ENCODE data around the gene ZNF622. TPM values are rescaled to one million over a fixed set of nuclear protein-coding genes. Genes with fewer than 3 reads are reported as not detected.
"Not testable (repeated sequence)": the region's sequence is repeated elsewhere in the genome, so short reads cannot be mapped to it uniquely, and the experiment has no call there.

ZNF622 gene
- total and polyA plus RNA-seq, 4 donors: 21.9 to 29.4 (median 26.1) TPM

DNA sequence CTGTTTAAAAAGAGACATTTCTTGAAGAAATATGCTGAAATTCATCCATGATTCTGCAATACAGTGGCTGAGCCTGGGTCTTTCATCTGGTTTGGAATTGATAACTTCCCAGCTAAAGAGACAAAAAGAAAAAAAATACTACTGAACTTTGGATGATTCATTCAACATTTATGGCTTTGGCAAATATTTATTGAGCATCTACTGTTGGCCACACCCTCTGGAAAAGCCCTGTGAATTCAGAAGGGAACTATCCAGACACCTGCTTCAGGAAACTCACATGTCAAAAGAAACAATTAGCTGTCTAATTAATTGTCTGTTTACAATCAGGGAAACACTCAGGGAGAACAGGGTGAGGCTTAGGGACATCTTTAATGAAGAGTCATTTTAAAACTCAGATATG lies 17.8 kb upstream of the ZNF622 start:
- Histone ChIP-seq H3K4me3 (ENCODE audit: low read depth, low read length) (no peak overlapping the region), H3K27ac (ENCODE audit: low read depth, low read length) (no peak overlapping the region), H3K27me3 (ENCODE audit: control insufficient read depth, insufficient read depth, low read length) (no peaks in the 10 kb centered on the region), H3K36me3 (ENCODE audit: control insufficient read depth, insufficient read depth, low read length) (no peaks in the 10 kb centered on the region), H3K9me3 (ENCODE audit: control insufficient read depth, insufficient read depth, low read length) (no peaks in the 10 kb centered on the region), H3K4me1 (ENCODE audit: control insufficient read depth, insufficient read depth, low read length) (no peaks in the 10 kb centered on the region)
- DNase-seq (ENCODE audit: low read depth in 4 of 6, low spot score in 6 of 6): no peak

DNA sequence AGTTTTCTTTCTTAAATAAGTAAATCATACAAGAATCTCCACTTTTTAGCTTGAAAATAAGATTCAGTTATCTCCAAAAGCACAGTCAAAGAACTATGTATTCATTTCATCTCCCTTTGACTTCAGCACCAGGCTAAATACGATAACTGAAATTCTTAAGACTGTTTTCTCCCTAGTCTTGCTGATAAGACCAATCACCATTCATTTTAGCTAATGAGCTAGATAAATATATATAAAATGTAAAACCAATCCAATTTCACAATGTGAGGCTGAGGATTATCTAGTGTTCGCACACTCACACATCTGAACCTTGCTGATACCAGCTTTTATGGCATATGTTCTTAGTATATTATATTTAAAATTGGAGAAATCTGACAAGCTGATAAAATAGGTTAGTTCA lies 17.3 kb upstream of the ZNF622 start:
- no peak overlapping the region for H3K27ac ChIP-seq (ENCODE audit: low read depth, low read length)
- DNase-seq (ENCODE audit: low read depth in 4 of 6, low spot score in 6 of 6): no peak
- WGBS (ENCODE audit: insufficient coverage): no CpG with 5 or more reads among the region's 2 CpGs

DNA sequence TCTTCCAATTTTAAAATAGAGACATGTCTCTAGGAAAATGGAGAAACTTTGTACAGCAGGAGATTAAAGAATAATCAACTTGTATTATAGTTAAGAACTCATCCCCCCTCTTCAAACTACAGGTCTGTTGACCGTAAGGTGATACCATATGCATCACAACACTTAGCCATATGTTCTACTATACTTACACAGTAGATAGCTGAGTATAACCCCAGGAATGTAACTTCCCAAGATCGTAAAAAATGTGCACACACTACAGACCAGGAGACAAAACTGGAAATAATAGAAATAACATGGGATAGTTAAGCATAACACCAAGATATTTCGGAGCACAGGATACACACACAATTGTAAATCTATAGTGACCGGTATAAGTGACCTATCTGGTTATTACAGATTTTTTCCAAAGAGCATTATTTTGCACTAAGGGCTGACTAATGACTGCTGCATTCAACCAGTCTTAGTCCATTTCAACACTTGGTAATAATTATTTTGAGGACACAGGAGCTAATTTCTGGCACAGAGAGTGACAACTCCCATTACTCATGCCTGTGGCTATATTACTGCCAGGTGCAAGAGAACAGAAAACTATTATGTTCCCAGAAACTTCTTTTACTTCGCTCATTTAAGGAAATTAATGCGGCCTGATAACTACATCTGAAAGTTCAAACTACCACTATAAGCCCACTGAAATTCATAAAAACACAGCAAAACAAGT lies 15.4 kb upstream of the ZNF622 start:
- 100% methylated on average over 2 of the region's 6 CpGs for whole genome bisulfite sequencing (ENCODE audit: insufficient coverage)
- Histone ChIP-seq H3K36me3 (ENCODE audit: control insufficient read depth, insufficient read depth, low read length) (no peaks in the 10 kb centered on the region), H3K9me3 (ENCODE audit: control insufficient read depth, insufficient read depth, low read length) (no peaks in the 10 kb centered on the region), H3K27me3 (ENCODE audit: control insufficient read depth, insufficient read depth, low read length) (no peaks in the 10 kb centered on the region), H3K4me1 (ENCODE audit: control insufficient read depth, insufficient read depth, low read length) (no peaks in the 10 kb centered on the region), H3K27ac (ENCODE audit: low read depth, low read length) (no peak overlapping the region), H3K4me3 (ENCODE audit: low read depth, low read length) (no peak overlapping the region)
- peak in 1 of 6 donors; percentile 24 for DNase-seq (ENCODE audit: low read depth in 4 of 6, low spot score in 6 of 6)

More for the DNA sequence above, 17.3 kb upstream of the ZNF622 start:
- no peaks in the 10 kb centered on the region for H3K4me1 ChIP-seq (ENCODE audit: control insufficient read depth, insufficient read depth, low read length)
- no peak overlapping the region for H3K4me3 ChIP-seq (ENCODE audit: low read depth, low read length)
- no peaks in the 10 kb centered on the region for H3K9me3 ChIP-seq (ENCODE audit: control insufficient read depth, insufficient read depth, low read length)
- no peaks in the 10 kb centered on the region for H3K27me3 ChIP-seq (ENCODE audit: control insufficient read depth, insufficient read depth, low read length)
- no peaks in the 10 kb centered on the region for H3K36me3 ChIP-seq (ENCODE audit: control insufficient read depth, insufficient read depth, low read length)

DNA sequence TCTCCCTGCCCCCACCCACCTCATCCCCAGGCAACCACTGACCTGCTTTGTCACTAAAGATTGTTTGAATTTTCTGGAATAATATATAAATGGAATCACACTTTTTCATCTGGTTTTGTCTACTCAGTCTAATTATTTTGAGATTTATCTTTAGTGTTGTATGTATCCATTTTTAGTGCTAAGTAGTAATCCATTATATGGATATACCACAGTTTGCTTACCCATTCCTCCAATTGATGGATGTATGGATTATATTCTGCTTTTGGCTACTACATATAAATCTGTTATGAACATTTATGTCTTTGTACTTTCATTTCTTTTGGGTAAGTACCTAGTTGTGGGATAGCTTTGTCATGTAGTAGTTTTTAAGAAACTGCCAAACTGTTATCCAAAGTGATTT lies 14.5 kb upstream of the ZNF622 start:
- H3K27ac ChIP-seq (ENCODE audit: low read depth, low read length): no peak overlapping the region
- DNase-seq (ENCODE audit: low read depth in 4 of 6, low spot score in 6 of 6): no peak
- H3K27me3 ChIP-seq (ENCODE audit: control insufficient read depth, insufficient read depth, low read length): no peaks in the 10 kb centered on the region
- H3K4me3 ChIP-seq (ENCODE audit: low read depth, low read length): no peak overlapping the region
- no peaks in the 10 kb centered on the region for H3K4me1 ChIP-seq (ENCODE audit: control insufficient read depth, insufficient read depth, low read length)
- H3K36me3 ChIP-seq (ENCODE audit: control insufficient read depth, insufficient read depth, low read length): no peaks in the 10 kb centered on the region
- H3K9me3 ChIP-seq (ENCODE audit: control insufficient read depth, insufficient read depth, low read length): no peaks in the 10 kb centered on the region

DNA sequence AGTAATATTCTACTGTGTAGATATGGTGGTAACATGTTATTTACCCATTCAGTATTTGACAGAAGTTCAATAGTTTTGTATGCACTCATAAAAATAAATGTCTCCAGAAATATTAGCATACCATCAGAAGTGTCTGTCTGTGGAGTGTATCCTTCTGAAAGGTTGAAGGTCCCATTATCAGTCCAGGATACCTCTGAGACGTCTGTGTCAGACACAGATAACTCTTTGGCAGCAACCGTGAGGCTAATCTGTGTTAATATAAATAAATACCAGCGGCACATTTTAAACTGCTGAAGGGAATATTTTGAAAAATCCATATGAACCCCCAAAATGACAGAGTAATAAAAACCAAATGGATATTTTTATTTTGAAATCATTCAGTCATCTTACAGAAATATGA lies 11.9 kb upstream of the ZNF622 start:
- Histone ChIP-seq H3K27ac (ENCODE audit: low read depth, low read length) (no peak overlapping the region), H3K36me3 (ENCODE audit: control insufficient read depth, insufficient read depth, low read length) (no peaks in the 10 kb centered on the region), H3K4me1 (ENCODE audit: control insufficient read depth, insufficient read depth, low read length) (no peaks in the 10 kb centered on the region), H3K4me3 (ENCODE audit: low read depth, low read length) (no peak overlapping the region), H3K9me3 (ENCODE audit: control insufficient read depth, insufficient read depth, low read length) (no peaks in the 10 kb centered on the region), H3K27me3 (ENCODE audit: control insufficient read depth, insufficient read depth, low read length) (no peaks in the 10 kb centered on the region)
- no peak for DNase-seq (ENCODE audit: low read depth in 4 of 6, low spot score in 6 of 6)
- 80% methylated on average over 1 of the region's 3 CpGs for WGBS (ENCODE audit: insufficient coverage)

DNA sequence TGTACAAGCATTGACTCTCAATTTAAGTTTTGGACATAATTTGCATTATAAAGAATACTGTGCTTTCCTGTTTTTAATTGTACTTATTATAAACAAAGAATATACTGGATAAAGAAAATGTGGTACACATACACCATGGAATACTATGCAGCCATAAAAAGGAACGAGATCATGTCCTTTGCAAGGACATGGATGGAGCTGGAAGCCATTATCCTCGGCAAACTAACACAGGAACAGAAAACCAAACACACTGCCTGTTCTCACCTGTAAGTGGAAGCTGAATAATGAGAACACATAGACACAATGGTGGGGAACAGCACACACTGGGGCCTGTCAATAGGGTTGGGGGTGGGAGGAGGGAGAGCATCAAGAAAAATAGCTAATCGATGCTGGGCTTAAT lies 10.8 kb upstream of the ZNF622 start:
- WGBS (ENCODE audit: insufficient coverage): no CpG with 5 or more reads among the region's 3 CpGs
- DNase-seq (ENCODE audit: low read depth in 4 of 6, low spot score in 6 of 6); H3K4me3 ChIP-seq (ENCODE audit: low read depth, low read length): not testable (repeated sequence)

DNA sequence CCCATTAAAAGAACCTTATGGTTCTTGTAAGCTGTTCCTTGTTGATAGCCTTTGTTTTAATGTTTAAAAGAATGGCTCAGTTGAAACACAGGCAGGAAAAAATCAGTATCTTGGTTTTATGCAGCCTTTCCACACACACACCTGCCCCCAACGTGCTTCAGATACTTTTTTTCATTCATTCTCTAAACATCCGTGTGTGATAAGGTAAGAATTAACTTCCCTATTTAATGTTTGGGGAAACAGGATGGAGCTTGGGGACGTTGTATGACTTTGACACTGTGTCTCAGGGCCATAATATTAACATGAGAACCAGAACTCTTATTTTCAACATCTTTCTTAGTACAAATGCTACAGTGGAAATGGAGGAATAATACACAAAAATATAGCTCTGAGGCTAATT lies 5.8 kb upstream of the ZNF622 start:
- no peaks in the 10 kb centered on the region for H3K9me3 ChIP-seq (ENCODE audit: control insufficient read depth, insufficient read depth, low read length)
- DNase-seq (ENCODE audit: low read depth in 4 of 6, low spot score in 6 of 6): no peak
- no peak overlapping the region for H3K4me3 ChIP-seq (ENCODE audit: low read depth, low read length)
- H3K4me1 ChIP-seq (ENCODE audit: control insufficient read depth, insufficient read depth, low read length): peaks cover 8% of the 10 kb centered on the region
- no peaks in the 10 kb centered on the region for H3K27me3 ChIP-seq (ENCODE audit: control insufficient read depth, insufficient read depth, low read length)
- no peak overlapping the region for H3K27ac ChIP-seq (ENCODE audit: low read depth, low read length)
- no CpG with 5 or more reads among the region's 3 CpGs for WGBS (ENCODE audit: insufficient coverage)
- no peaks in the 10 kb centered on the region for H3K36me3 ChIP-seq (ENCODE audit: control insufficient read depth, insufficient read depth, low read length)

More for the DNA sequence above, 10.8 kb upstream of the ZNF622 start:
- not testable (repeated sequence) for H3K36me3 ChIP-seq (ENCODE audit: control insufficient read depth, insufficient read depth, low read length); H3K4me1 ChIP-seq (ENCODE audit: control insufficient read depth, insufficient read depth, low read length); H3K27me3 ChIP-seq (ENCODE audit: control insufficient read depth, insufficient read depth, low read length); H3K27ac ChIP-seq (ENCODE audit: low read depth, low read length); H3K9me3 ChIP-seq (ENCODE audit: control insufficient read depth, insufficient read depth, low read length)

DNA sequence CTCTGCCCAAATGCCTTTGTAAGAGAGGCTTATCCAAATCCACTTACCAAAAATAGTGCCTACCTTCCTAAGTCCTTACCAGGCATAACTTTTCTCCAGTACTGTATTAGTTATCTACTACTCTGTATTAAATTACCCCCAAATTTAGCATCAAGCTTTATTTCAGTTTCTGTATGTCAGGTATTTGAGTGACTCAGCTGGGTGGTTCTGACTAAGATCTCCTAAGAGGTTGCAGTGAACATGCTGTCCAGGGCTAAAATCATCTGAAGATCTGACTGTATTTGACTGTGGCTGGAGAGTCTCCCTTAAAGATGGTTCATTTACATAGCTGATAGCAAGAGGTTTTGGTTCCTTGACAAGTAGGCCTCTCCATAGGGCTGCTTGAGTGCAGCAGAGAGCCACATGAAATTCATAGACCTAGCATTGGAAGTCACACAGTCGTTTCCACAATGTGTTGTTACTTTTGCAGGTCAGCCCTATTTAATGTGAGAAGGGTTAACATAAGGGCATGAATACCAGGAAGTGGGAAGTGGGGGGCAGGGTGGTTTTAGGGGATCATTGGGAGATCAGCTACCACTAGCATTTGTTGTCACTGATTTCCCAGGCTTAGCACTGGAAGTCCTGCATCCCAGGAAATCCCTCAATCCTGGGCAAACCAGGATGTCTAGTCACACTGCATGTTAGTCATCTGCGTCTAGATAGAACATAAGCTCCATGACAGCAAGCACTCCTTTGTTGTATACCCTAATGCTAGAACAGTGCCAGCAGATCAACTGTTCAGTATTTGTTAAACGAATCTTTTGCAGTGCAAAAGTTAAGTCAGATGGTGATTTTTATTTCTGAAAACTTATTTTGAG lies 2.0 kb upstream of the ZNF622 start:
- Histone ChIP-seq H3K9me3 (ENCODE audit: control insufficient read depth, insufficient read depth, low read length) (no peaks in the 10 kb centered on the region), H3K4me3 (ENCODE audit: low read depth, low read length) (no peak overlapping the region), H3K27ac (ENCODE audit: low read depth, low read length) (no peak overlapping the region), H3K36me3 (ENCODE audit: control insufficient read depth, insufficient read depth, low read length) (peaks cover 6% of the 10 kb centered on the region), H3K4me1 (ENCODE audit: control insufficient read depth, insufficient read depth, low read length) (peaks cover 19% of the 10 kb centered on the region), H3K27me3 (ENCODE audit: control insufficient read depth, insufficient read depth, low read length) (no peaks in the 10 kb centered on the region)
- no peak for DNase-seq (ENCODE audit: low read depth in 4 of 6, low spot score in 6 of 6)
- 91% methylated on average over 2 of the region's 3 CpGs for WGBS (ENCODE audit: insufficient coverage)

DNA sequence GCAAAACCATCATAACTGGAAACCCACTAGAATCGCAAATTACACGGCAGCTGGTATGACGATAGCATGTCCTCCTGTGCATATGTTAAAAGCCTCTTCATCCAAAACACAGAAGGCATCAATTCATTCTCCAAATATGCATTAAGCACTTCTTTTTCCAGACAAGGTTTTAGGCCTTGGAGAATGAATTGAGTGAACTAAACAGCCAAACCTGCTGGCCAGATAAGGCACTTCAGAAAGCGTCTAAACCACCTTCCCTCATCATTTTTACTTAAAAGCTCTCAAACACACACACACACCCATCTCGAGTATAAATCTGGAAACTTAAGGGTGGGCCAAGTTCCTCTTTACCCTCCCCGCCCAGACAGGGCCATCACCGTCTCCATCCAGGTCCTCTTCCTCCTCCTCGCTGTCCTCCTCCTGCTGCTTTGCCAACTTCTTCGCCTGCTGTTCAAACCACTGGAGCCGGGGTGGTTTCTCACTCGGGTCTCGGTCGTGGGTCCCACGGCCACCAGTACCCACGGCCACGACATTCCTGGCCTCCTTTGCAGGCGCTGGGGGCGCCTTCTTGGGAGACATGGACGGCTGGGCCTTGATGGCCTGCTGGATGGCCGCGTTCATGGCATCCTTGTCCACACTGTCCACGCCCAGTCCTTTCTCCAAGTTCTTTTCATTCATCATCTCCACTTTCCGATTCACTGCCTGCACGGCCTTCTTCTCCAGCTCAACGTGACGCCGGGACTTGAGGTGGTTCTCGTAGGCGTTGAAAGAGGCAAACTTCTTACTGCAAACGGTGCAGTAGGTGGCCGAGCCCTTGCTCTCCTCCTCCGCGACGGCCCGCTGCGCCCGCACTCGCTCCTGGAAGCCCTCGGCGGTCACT lies 696 bp downstream of the ZNF622 start:
- 10% methylated on average over 38 of the region's 40 CpGs for WGBS (ENCODE audit: insufficient coverage)
- peaks cover 16% of the 10 kb centered on the region for H3K36me3 ChIP-seq (ENCODE audit: control insufficient read depth, insufficient read depth, low read length)
- peak overlapping the region; percentile 96 for H3K4me3 ChIP-seq (ENCODE audit: low read depth, low read length)
- H3K27ac ChIP-seq (ENCODE audit: low read depth, low read length): peak overlapping the region; percentile 70
- no peak for DNase-seq (ENCODE audit: low read depth in 4 of 6, low spot score in 6 of 6)
- H3K9me3 ChIP-seq (ENCODE audit: control insufficient read depth, insufficient read depth, low read length): no peaks in the 10 kb centered on the region
- no peaks in the 10 kb centered on the region for H3K27me3 ChIP-seq (ENCODE audit: control insufficient read depth, insufficient read depth, low read length)
- H3K4me1 ChIP-seq (ENCODE audit: control insufficient read depth, insufficient read depth, low read length): peaks cover 19% of the 10 kb centered on the region

All from spinal cord (tissue), 10 donors.